GDM1 (cell line): Measurements from ENCODE around the gene ETFBKMT.
"Not testable (repeated sequence)": the region's sequence is repeated elsewhere in the genome, so short reads cannot be mapped to it uniquely, and the experiment has no call there.

Experiments used
- DNase-seq: peaks from one replicate; lab custom pipeline; 2025; lab: John Stamatoyannopoulos, UW

Gene ETFBKMT

DNA sequence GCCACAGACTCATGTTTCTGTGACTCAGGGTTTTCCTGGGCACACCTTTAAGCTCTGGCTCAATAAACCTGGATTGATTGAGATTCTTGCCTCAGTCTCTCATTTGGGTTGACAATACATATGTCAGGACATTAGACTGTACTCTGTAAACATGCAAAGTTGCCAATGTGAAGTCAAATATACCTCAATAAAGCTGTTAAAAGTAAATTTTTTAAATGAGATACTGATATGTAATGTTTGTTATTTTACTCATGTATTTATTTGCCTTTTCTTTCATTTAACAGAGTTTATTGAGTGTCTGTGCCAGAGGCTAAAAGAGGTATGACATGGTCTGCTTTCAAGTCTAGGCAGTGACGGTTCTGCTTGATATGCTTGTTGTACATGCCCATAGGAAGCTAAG lies 3.7 kb upstream of the ETFBKMT start:
- no peak for DNase-seq

DNA sequence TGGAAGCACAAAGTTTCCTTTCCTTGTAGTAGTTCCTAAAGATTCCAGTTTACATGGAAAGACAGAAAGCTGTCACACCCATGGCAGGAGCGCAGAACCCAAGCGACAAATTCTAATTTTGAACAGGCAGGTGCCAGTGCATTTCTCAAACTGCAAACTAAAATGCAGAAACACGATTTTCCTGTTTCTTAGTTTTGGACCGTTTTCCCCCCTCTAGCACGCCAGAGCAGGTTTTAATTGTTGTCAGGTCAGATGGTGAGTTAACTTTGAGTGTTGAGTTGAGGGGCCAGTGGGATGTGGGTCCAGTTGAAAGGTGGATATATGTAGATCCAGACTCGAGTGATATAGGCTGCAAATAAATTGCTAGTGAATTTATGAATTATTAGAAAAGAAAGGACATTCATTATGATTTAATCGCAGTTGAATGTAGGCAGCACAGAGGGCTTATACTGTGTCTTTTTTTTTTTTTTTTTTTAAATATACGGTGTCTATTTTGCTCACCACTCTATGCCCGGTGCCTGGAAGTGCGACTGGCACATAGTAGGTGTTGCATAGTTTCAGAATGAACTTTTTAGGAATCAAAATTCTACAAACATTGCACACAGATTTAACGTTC lies 909 bp upstream of the ETFBKMT start:
- DNase-seq: no peak

DNA sequence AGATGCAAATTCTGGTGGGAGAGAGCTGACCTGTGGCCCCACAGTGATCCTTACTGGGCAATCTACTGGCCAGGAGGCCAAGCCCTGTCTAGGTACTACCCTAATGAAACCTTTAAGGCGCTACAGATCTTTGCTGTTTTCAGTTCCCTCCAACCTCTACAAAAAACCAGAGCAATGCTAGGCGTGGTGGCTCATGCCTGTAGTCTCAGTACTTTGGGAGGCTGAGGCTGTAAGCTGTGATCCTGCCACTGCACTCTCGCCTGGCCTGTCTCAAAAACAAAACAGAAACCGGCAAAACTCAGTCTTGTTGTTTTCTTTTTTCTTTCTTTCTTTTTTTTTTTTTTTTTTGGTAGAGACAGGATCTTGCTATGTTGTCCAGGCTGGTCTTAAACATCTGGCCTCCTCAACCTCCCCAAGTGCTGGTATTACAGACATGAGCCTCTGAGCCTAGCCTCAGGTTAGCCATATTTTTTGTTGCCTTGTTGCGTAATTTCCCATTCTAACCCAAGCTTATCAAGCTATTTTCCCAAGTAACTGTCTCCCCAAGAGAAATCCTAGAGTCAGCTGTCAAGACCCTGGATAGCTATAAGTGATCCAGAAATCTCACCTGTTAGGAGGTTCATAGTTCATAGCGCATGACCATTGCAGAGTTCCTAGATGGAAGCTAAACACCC lies 2.8 kb downstream of the ETFBKMT start:
- DNase-seq: no peak

DNA sequence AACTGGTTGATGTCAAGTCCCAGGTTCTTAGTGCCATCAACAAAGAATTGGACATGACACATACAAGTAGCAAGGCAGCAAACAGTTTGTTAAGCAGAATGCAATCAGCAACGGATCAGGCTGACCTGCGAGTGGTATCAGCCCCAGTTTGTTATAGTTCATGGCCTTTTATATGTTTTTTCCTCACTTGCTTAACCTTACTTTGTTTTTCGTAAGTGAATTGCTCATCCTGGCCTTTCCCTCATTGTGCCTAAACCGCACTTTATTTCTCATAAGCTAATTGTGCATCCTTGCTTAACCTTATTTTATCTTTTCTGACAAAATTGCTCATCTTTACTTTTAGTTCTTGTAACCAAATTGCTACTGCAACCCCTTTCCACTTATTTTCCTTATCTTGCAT lies 4.1 kb downstream of the ETFBKMT start:
- DNase-seq: no peak

DNA sequence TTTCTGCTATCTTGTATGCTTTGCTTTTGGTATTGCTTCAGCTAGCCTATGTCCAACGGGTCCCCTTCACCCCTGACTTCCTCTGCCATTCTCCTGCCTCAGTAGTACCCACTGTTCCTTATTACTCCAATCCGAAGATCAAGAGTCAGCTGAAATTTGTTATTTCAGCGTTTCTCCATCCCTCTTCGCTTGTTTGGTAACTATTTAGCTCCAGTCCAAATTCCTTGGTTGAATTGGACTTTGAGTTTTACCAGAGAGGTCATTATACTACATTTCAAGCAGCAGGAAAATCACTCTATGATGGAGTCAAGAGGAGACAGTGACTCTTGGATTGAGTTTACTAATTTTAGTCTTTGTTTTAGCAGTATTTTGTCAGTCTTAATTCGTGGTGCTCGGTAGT lies 4.5 kb downstream of the ETFBKMT start:
- no peak for DNase-seq

DNA sequence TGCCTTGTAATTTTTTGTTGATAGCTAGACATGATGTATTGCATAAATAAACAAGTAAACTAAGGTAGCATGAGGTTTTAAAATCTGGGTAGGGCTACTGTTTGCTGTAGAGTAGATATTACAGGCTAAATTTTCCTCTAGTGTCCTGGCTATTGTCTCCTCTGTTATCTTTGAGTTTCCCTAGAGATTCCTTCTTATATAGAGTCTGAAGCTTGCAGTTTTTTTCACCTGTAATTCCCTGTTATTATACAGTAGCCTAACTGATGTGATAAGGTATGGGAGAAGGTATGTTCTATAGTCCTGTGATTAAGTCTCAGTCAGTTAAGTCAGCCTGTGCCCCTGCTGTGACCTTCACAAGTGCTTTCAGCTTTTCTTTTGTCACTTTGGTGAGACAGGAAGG lies 9.5 kb downstream of the ETFBKMT start:
- DNase-seq: no peak

DNA sequence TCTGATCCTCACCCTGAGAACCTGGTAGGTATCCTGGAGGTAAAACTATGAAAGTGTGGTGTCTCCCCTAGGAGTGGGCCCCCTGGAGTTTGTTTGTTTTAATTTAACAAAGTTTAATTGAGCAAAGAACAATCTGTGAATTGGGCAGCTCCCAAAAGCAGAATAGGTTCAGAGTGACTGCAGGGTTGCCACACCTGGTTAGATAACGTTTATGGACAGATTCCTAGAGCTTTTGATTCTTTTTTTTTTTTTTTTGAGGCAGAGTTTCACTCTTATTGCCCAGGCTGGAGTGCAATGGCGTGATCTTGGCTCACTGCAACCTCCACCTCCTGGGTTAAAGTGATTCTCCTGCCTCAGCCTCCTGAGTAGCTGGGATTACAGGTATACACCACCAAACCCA lies 10.1 kb downstream of the ETFBKMT start:
- not testable (repeated sequence) for DNase-seq

DNA sequence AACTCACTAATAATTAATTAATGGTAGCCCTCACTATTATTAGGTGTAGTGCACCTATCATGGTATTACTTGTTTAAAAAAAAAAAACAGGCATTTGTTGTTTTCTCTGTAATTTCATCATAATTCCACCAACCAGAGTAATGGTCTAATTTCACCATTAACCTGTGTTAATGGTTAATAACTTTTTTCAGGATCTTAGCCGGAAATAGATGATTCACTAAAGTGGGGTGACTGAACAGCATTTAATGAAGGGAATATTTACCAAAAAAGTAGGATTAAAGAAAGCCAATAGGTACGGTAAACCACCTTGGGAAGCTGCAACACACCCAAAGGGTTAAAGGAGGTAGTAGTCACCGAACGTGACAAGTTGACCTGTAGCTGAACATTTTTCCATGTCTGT lies 13.0 kb downstream of the ETFBKMT start:
- DNase-seq: no peak

DNA sequence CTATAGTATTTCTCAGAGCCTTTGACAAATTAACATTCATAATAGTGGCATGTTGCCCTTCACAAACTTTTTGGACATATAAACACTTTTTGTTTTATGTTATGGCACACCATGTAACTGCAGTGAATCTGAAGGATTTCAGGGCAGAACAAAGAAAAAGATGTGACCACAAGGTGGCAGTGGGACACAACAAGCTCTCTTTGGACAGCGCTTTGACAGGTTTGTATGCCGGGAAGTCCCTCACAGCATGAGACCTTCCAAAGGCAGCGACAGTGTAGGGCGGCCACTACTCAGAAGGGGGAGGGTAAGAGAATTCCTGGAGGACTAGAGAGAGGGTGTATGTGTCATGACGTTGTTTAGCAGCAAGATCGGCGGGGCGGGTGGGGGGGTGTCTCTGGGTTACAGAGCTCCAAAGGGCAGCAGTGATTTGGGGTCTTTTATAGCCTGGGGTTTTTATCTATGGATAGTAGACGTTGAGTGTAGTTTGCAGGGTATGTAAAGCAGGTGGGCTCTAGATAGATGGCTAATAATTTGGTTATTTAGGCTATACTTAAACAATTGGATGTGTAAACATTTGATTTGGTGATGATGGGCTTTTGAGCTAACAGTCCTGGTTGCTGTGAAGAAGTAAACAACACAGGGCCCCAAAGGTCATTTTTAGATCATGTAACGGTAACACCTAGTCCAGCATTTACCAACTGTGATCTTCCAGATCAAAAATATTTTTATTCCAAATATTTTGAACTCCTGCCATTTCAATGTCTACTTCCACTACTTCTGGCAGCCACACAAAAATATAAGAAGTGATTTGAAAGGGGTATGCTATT lies 22.9 kb downstream of the ETFBKMT start:
- peak; percentile 75 for DNase-seq

DNA sequence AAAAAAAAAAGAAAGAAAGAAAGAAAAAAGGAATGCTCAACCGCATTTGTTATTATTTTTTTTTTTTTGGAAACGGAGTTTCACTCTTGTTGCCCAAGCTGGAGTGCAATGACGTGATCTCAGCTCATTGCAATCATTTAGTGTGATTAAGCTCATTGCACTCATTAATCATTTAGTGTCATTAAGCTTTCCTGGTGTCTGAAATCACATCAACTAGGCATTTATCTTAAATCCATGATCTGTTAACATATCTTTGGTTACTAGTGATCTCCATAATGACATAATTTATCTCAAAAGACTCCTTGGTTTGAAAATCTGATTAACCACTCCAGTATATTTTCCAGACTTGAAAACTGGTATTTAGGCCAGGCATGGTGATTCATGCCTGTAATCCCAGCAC lies 26.3 kb downstream of the ETFBKMT start:
- DNase-seq: no peak

DNA sequence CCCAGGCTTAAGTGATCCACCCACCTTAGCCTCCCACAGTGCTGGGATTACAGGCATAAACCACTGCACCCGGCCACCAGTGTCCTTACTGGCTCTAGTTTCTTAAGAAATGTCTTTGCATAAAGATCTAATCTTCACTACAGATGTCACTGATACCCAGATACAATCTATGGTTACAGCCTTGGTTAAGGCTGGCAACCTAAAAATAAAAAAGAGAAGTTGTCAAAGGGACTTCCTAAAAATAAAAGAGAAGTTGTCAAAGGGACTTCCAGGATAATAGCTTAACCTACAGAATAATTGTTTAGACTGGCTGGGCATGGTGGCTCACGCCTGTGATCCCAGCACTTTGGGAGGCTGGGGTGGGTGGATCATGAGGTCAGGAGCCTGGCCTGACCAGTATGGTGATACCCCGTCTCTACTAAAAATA lies 27.6 kb downstream of the ETFBKMT start:
- peak; percentile 47 for DNase-seq

DNA sequence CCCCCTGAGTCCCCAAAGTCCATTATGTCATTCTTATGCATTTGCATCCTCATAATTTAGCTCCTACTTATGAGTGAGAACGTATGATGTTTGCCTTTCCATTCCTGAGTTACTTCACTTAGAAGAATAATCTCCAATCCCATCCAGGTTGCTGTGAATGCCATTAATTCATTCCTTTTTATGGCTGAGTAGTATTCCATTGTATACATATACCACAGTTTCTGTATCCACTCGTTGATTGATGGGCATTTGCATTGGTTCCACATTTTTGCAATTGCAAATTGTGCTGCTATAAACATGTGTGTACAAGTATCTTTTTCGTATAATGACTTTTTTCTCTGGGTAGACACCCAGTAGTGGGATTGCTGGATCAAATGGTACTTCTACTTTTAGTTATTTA lies 30.4 kb downstream of the ETFBKMT start:
- DNase-seq: not testable (repeated sequence)

DNA sequence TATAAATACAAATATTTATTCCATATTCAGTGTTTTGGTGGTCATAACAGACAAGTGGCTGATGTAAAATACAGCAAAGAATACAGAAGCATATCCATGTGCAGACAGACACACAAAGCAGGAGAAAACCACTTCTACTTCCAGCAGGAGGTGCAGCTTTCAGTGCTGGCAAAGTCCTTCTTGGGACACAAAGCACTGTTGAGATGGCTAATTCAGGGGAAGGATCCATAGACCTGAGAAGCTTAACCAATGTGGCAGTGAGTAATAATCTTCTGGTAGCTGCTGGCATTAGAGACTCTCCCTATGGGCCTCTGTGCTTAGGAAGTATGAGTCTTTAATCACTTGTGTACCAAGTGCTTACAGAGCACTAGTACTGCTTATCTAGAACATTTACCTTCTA lies 42.6 kb downstream of the ETFBKMT start:
- DNase-seq: peak; percentile 9

DNA sequence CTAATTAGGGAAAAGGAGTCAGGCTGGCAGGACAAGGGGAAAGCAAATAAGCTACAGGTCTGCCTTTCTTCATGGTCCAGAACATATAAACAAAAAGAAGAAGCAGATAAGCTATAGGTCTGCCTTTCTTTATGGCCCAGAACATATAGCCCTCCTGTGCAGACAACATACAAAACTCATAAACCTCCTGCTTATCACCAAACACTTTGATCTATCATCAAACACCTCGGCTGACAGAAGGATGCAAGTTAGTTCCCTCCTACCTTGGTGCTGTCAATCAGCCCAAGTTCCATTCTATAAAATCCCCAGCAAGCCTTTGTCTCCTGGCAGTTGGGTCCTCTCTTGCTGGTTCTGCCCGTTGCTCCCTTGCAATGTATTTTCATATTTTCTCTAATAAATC lies 46.1 kb downstream of the ETFBKMT start:
- DNase-seq: no peak

DNA sequence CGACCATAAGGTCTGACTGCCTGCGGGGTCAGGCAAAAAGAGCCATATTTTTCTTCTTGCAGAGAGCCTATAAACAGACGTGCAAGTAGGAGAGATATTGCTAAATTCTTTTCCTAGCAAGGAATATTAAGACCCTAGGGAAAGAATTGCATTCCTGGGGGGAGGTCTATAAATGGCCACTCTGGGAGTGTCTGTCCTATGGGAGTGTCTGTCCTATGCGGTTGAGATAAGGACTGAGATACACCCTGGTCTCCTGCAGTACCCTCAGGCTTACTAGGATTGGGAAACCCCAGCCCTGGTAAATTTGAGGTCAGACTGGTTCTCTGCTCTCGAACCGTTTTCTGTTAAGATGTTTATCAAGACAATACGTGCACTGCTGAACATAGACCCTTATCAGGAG lies 48.6 kb downstream of the ETFBKMT start:
- DNase-seq: not testable (repeated sequence)

DNA sequence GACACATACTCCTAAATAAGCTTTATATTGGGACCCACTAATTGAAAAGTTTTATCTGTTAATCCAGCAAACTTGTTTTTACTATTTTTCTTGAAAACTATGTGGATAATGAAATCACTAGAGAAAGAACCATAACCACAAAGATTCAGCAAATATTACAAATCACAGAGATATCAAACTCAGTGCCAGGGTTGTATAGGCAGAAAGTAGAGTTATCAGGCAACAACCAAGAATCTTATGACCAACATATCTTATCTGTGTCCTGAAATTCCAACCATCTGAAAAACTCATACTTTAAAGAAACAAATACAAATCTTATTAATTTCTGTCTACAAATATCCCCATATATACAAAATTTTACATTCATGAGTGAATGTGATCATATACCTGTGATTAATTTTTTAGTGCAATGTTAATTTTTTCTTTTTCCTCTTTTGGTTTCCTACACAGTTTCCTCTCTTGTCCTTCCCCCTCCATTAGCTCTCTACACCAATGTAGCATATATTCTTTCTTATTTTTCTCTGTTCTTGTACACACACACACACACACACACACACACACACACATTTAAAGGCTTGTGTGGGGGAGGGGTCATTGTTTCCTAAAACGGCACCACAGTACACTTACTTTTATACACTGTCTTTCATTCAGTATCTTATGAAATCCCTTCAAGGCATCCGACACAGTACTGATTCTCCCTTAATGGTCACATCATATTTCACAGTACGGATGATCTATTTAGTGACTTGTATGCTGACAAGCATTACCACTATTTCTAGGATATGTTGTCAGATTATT lies 50.7 kb downstream of the ETFBKMT start:
- DNase-seq: no peak

DNA sequence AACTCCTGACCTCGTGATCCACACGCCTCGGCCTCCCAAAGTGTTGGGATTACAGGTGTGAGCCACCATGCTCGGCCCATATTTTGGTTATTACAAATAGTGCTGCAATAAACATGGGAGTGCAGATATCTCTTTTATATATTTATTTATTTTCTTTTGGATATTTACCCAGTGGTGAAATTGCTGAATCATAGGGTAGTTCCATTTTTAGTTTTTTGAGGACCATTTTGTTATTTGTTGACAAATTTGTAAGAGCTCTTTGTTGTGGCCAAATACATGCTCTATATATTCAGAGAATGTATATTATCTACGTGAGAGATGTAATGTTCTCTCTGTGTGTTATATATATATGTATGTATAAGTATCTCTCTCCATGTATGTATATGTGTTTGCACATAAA lies 53.4 kb downstream of the ETFBKMT start:
- no peak for DNase-seq

DNA sequence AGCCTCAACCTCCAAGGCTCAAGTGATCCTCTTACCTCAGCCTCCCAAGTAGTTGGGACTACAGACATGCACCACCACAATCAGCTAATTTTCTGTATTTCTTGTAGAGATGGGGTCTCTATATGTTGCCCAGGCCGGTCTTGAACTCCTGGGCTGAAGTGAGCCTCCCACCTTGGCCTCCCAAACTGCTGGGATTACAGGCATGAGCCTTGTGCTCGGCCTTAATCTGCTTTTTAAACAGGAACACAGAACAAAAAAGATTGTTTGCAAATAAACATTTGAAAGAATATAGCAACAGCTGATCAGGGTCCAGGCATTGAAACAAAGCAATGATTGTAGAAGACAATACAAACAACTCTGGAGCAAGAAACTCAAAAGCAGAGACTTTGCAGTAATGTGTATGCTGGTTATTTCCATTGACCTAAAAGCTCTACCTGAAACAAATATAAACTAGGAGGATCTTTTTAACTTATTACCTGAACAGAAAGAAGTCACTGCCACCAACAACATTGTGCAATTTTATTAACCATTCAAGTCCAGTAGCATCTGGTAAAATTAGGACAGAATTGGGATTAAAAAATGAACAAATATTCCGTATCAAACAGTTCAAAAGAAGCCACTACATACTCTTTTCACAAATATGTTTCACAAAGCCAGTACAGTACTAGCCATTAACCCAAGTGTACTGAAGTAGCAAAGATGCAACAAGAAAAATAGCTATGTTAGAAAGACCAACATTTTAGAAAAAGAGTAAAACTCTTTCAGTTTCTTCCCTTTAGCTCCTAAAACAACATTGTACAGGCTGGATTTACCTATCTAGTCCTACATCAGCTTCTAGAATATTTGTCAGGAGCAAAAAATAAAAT lies 55.2 kb downstream of the ETFBKMT start:
- DNase-seq: no peak

DNA sequence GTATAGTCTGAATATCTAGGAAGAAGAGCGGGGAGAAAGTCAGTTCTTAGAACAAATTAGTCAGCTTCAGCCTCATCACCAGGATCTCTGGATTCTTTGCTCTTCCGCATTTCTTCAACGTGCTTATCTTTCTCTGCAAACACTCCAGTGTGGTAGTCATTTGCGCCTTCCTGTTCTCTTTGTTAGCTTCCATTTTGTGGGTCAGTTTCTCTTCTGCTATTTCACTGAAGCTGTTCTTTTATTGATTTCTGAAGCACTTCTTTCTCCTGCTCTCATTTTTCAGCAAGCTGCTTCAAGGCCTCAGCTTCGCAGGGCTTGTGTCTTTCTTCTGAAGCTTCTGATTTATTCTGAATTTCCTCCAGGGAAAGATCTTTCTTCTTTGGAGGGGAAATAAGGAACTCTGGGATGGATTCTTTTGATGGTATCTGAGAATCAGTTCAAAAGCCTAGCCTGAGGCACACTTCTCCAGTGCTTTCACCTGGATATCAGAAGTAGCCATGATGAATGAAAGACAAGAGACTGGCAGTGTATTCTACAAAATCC lies 55.9 kb downstream of the ETFBKMT start:
- peak; percentile 81 for DNase-seq

DNA sequence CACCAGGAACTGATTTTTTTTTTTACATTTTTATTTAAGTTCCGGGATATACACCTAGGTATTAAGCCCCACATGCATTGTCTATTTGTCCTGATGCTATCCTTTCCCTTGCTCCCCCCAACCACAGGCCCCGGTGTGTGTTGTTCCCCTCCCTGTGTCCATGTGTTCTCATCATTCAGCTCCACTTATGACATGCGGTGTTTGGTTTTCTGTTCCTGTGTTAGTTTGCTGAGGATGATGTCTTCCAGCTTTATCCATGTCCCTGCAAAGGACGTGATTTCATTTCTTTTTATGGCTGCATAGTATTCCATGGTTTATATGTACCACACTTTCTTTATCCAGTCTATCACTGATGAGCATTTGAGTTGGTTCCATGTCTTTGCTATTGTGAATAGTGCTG lies 57.5 kb downstream of the ETFBKMT start:
- DNase-seq: not testable (repeated sequence)
